Parathyroid adenoma (tissue), 2 donors: ENCODE measurements around the gene TMEM242.

Experiments
- H2AFZ ChIP-seq: fragments of 300-600 bp; sonication (generic); one replicate; pipeline ENCODE4 v1.7.0; 2017; ENCODE audit warnings: antibody characterized with exemption, mild to moderate bottlenecking
- H3K27ac ChIP-seq: fragments of 300-600 bp; sonication (generic); one replicate; pipeline ENCODE4 v1.7.0; 2017
- H3K27me3 ChIP-seq: fragments of 300-600 bp; sonication (generic); one replicate; pipeline ENCODE4 v1.7.0; 2017; ENCODE audit warnings: low read length; ENCODE audit not compliant: control insufficient read depth, insufficient read depth
- H3K36me3 ChIP-seq: fragments of 300-600 bp; sonication (generic); one replicate; pipeline ENCODE4 v1.7.0; 2017; ENCODE audit warnings: low read length; ENCODE audit not compliant: control insufficient read depth, insufficient read depth
- H3K4me1 ChIP-seq: fragments of 300-600 bp; sonication (generic); one replicate; pipeline ENCODE4 v1.7.0; 2017; ENCODE audit warnings: control low read depth
- H3K4me2 ChIP-seq: fragments of 300-600 bp; sonication (generic); one replicate; pipeline ENCODE4 v1.7.0; 2017; ENCODE audit warnings: low read length
- H3K4me3 ChIP-seq: fragments of 300-600 bp; sonication (generic); one replicate; pipeline ENCODE4 v1.7.0; 2017; ENCODE audit warnings: low read depth, low read length
- H3K79me2 ChIP-seq: fragments of 300-600 bp; sonication (generic); one replicate; pipeline ENCODE4 v1.7.0; 2017; ENCODE audit warnings: control low read depth
- H3K9ac ChIP-seq: fragments of 300-600 bp; sonication (generic); one replicate; pipeline ENCODE4 v1.7.0; 2017; ENCODE audit warnings: mild to moderate bottlenecking
- H3K9me3 ChIP-seq: fragments of 300-600 bp; sonication (generic); one replicate; pipeline ENCODE4 v1.7.0; 2017; ENCODE audit warnings: low read length; ENCODE audit not compliant: control insufficient read depth
- TF ChIP-seq, protein P1 (sequence below): fragments of 300-600 bp; sonication (generic); IDR thresholded peaks from one replicate; pipeline ENCODE4 v1.7.0; 2017; ENCODE audit warnings: antibody characterized with exemption, mild to moderate bottlenecking
- donor health status: primary hyperparathyroidism.

The TMEM242 gene

DNA sequence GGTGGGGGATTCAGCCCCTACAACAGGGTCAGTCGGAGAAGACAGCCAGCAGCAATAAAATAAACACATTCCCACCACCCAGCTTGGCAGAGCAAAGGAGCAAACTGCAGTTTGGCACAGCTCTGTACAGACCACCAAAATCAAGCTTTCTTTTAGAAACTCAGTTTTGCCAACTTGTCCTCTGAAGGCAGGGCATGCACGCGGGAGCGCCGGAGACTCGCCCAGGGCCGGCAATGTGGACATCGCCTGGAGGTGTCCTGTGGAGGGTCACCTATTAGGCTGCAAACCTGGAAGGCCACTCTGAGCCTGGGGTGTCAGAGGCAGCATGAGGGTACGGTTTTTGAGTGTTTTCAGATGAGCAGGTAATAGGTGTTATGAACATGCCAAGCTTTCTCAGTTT, 34.7 kb downstream of the TMEM242 start:
- no peak overlapping the region for H3K27ac ChIP-seq
- no peak overlapping the region for H2AFZ ChIP-seq
- no peak overlapping the region for H3K4me2 ChIP-seq
- H3K4me1 ChIP-seq = no peaks in the 10 kb centered on the region
- H3K79me2 ChIP-seq = no peaks in the 10 kb centered on the region
- no peak overlapping the region for H3K9ac ChIP-seq
- TF ChIP-seq, protein P1, sequence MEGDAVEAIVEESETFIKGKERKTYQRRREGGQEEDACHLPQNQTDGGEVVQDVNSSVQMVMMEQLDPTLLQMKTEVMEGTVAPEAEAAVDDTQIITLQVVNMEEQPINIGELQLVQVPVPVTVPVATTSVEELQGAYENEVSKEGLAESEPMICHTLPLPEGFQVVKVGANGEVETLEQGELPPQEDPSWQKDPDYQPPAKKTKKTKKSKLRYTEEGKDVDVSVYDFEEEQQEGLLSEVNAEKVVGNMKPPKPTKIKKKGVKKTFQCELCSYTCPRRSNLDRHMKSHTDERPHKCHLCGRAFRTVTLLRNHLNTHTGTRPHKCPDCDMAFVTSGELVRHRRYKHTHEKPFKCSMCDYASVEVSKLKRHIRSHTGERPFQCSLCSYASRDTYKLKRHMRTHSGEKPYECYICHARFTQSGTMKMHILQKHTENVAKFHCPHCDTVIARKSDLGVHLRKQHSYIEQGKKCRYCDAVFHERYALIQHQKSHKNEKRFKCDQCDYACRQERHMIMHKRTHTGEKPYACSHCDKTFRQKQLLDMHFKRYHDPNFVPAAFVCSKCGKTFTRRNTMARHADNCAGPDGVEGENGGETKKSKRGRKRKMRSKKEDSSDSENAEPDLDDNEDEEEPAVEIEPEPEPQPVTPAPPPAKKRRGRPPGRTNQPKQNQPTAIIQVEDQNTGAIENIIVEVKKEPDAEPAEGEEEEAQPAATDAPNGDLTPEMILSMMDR = no peak
- no peaks in the 10 kb centered on the region for H3K36me3 ChIP-seq
- H3K9me3 ChIP-seq = no peaks in the 10 kb centered on the region
- no peak overlapping the region for H3K4me3 ChIP-seq
- H3K27me3 ChIP-seq = no peaks in the 10 kb centered on the region

DNA sequence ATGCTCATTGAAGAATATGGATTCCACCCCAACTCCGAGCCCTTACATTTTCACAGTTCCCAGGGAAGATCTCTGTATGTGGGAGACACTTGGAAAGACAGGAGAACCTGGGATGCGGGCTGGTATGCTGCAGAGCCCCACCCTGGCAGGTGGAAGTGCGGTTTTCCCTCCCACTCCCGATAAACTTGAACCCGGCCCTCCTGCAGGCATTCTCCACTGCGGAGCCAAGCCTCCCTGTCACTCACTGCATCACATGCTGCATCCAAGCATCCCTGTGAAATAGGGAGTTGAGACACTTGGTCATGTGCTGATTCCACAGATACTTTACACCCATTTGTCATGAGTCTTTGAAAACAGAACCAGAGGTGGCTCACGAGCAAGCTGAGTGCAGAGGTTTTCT, 35.4 kb downstream of the TMEM242 start:
- Histone ChIP-seq H2AFZ (no peak overlapping the region), H3K27me3 (no peaks in the 10 kb centered on the region), H3K27ac (no peak overlapping the region), H3K9me3 (no peaks in the 10 kb centered on the region), H3K79me2 (no peaks in the 10 kb centered on the region), H3K36me3 (no peaks in the 10 kb centered on the region), H3K4me1 (no peaks in the 10 kb centered on the region), H3K4me2 (no peak overlapping the region), H3K4me3 (no peak overlapping the region), H3K9ac (no peak overlapping the region)
- TF ChIP-seq, protein P1 = no peak

DNA sequence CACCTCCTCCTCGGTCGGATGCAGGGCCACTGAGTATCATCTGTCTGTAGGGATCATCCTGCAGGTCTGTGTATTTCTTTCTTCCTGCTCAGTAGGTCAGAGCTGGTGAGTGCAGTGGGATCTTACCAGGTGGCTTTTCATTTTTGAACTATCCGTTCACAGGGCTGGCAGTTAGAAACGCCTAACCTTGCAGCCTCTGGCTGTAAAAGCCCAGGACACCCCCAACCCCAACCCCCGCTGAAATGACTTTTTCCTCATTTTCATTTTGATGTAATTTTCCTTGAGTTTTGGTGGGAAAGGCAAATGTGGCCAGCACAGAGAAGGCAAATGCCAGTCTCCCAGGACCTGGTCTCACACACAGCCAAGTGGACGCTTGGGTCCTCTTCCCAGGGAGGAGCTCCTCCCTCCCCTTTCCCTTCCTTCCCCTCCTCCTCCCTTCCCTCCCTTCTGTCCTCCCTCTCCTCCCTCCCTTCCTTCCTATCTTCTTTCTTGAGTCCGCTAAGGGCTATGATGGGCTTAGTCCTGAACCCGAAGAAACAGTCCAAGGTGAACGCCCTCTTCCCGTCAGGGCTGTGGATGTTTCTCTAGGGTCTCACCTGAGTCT, 36.0 kb downstream of the TMEM242 start:
- Histone ChIP-seq H3K9me3 (no peaks in the 10 kb centered on the region), H3K4me1 (no peaks in the 10 kb centered on the region), H3K27me3 (no peaks in the 10 kb centered on the region), H3K36me3 (no peaks in the 10 kb centered on the region), H3K4me3 (no peak overlapping the region), H3K27ac (no peak overlapping the region), H3K9ac (no peak overlapping the region), H2AFZ (no peak overlapping the region), H3K79me2 (no peaks in the 10 kb centered on the region), H3K4me2 (no peak overlapping the region)
- TF ChIP-seq, protein P1 = no peak

DNA sequence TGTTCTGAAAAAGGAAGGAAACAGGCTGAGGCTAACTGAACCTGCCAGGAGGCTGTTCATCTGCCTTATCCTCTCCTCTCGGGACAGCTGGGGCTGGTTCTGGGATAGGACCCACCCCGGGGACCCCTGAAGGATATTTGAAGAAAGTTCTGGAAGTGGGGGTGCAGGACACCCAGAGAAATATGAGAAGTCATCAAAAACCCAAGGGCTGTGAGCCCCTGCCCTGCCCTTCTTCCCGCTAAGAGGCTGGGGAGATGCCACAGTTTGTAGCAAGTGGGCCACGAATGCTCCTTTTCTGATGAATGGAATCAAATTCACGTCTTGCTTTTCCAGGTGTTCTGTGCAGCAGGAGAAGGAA, 37.9 kb downstream of the TMEM242 start:
- Histone ChIP-seq H3K4me2 (no peak overlapping the region), H3K4me3 (no peak overlapping the region), H3K27me3 (no peaks in the 10 kb centered on the region), H3K9me3 (no peaks in the 10 kb centered on the region), H2AFZ (no peak overlapping the region), H3K4me1 (no peaks in the 10 kb centered on the region), H3K79me2 (no peaks in the 10 kb centered on the region), H3K36me3 (no peaks in the 10 kb centered on the region), H3K9ac (no peak overlapping the region), H3K27ac (no peak overlapping the region)
- TF ChIP-seq, protein P1 = no peak

DNA sequence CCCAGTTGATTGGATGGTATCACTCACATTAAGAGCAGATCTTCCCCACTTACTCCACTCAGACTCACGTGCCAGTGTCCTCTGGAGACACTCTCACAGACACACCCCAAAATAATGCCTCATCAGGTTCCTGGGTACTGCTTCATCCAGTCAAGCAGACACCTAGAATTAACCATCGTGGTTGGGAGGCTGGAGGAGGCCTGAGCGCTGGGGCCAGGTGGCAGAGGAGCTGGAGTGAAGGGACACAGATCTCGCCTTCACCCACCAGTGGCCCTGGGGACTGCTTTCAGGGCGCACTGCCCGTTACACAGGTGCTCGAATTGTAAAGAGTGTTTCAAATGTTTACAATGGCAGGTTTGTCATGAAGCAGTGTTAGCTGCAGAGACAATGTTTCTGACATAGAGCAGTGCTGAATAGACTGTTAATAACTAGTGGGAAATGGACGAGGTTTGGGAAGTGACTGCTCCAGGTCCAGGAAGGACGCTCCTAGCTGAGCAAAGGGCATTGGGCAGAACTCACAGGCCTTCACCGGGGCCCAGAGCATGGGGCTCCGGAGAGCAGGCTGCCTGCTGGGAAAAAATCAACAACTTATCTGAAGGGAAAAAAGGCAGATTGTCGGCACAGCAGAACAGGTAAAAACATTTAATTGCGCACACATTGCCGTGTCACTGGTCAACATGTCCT, 38.4 kb downstream of the TMEM242 start:
- H3K36me3 ChIP-seq = no peaks in the 10 kb centered on the region
- TF ChIP-seq, protein P1 = no peak
- no peaks in the 10 kb centered on the region for H3K79me2 ChIP-seq
- no peaks in the 10 kb centered on the region for H3K27me3 ChIP-seq
- no peak overlapping the region for H3K27ac ChIP-seq
- no peak overlapping the region for H2AFZ ChIP-seq
- no peaks in the 10 kb centered on the region for H3K9me3 ChIP-seq
- H3K4me3 ChIP-seq = no peak overlapping the region
- H3K4me2 ChIP-seq = no peak overlapping the region
- H3K9ac ChIP-seq = no peak overlapping the region
- no peaks in the 10 kb centered on the region for H3K4me1 ChIP-seq
